Right renal pelvis (tissue), 4 donors: ENCODE data around the gene CUL9. TPM values are rescaled to one million over a fixed set of nuclear protein-coding genes. Genes with fewer than 3 reads are reported as not detected.

Experiments used
- DNase-seq, 4 donors: peaks; one replicate each; pipeline ENCODE4 v3.0.0-alpha.2; 2013; ENCODE audit warnings: low read depth in 4 of 4, low spot score in 3 of 4, missing footprints in 1 of 4
- polyA plus RNA-seq, 4 donors: library from polyadenylated mRNA; unstranded; fragments of 120-200 nt; gene quantifications; one replicate each; pipeline ENCODE4 v1.2.1, GENCODE V29; 2013; ENCODE audit not compliant: insufficient read length in 4 of 4

CUL9 gene
- polyA plus RNA-seq, 4 donors, result 29.7 to 35.3 (median 32.5) TPM

DNA sequence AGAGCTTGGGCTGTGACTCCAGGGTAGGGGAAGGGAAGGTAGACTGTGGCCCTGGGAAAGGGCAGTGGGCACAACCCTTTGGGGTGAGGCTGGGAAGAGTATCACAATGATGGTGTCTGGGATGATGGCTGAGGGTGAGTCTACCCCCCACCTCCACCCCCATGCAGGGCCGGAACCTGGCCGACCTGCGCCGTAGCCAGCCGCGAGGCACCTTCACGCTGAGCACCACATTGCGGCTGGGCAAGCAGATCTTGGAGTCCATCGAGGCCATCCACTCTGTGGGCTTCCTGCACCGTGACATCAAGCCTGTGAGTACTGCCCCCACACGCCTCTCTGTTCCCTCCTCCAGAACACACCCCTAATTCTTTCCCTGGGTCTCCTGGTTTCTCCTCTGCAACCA is 71.4 kb downstream of the CUL9 start:
- no peak for DNase-seq

- no peak for DNase-seq
Measured at GRCh38 chr6:43254138-43254817, 72.3 kb downstream of the CUL9 start.

DNA sequence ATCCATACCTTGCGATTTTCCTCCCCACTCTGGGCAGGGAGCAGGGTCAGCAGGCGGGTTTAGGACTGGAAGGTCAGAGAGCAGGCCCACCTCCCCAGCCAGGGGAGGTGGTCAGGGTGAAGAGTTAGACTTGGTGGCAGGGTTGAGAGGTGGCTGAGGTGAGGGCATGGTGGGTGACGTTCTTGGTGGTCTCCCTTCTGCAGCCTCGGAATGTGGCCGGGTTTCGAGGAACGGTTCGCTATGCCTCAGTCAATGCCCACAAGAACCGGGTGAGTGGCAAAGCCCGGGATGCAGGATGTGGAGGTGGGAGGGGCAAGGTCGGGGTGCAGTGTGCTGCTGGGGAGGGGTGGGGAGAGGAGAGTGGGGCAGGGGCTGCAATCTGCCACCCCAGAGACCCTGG is 72.8 kb downstream of the CUL9 start:
- DNase-seq, result no peak

- DNase-seq, result no peak
Measured at GRCh38 chr6:43255408-43256054, 73.5 kb downstream of the CUL9 start.

- no peak for DNase-seq
Measured at GRCh38 chr6:43256670-43257366, 74.8 kb downstream of the CUL9 start.

- no peak for DNase-seq
Measured at GRCh38 chr6:43257367-43258145, 75.6 kb downstream of the CUL9 start.

- DNase-seq, result no peak
Measured at GRCh38 chr6:43258180-43258579, 76.2 kb downstream of the CUL9 start.

- no peak for DNase-seq
Measured at GRCh38 chr6:43258807-43259686, 77.1 kb downstream of the CUL9 start.

DNA sequence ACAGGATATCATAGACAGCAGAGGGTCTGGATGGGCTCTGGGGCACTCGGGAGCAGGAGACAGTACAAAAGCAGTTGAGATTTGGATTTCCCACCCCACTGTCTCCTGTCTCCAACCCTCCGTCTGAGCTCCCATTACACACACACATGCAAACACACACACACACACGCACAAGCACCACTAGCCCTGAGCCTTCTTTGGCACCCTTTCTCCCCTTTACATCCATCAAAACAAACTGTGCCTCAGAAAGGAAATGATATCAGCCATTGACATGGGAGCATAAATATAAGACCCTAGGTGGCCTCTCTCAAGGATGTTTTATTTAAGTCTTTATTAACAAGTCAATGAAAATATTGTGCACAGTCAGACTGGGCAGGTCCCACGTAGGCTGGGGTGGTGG is 78.8 kb downstream of the CUL9 start:
- no peak for DNase-seq

- no peak for DNase-seq
Measured at GRCh38 chr6:43261198-43261597, 79.2 kb downstream of the CUL9 start.

- no peak for DNase-seq
Measured at GRCh38 chr6:43262000-43262779, 80.2 kb downstream of the CUL9 start.

GRCh38 chr6:43262780-43263313 is 80.9 kb downstream of the CUL9 start:
- no peak for DNase-seq

DNA sequence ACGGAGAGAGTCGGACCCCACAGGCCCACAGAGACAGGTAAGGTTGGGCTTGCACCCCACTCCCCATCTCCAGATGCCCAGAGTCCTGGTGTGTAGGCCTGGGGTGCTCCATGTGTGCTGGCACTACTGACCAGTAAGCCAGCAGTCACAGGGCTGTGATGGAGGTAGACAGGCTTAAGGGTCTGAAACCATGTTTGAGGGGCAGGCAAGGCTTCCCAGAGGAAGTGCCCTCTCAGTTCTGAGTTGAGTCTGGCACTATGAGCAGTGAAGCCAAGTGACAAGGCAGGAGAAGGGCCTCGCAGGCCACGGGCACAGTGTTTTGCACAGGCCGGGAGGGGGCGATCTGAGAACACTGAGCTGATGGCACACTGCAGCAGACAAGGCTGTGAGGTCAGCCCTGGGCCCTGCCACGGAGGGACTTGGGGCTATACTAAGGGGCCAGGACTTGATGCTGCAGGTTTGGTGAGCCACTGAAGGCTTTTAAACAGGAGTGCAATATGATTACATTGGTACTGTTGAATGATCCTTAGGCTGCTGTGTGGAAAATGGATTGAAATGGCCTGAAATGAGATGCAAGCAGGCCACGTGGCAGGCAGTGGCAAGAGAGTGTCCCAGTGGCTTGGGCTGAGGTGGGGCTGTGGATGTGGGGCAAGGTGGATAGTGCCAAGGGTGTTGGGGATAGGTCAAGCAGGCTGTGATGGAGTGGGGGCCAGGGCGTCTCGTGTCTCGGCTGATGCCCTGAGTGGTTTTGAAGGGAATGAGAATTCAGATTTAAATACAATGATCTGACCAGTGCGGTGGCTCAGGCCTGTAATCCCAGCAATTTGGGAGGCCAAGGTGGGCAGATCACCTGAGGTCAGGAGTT is 81.5 kb downstream of the CUL9 start:
- no peak for DNase-seq

GRCh38 chr6:43264599-43265145 is 82.7 kb downstream of the CUL9 start:
- DNase-seq, result no peak

DNA sequence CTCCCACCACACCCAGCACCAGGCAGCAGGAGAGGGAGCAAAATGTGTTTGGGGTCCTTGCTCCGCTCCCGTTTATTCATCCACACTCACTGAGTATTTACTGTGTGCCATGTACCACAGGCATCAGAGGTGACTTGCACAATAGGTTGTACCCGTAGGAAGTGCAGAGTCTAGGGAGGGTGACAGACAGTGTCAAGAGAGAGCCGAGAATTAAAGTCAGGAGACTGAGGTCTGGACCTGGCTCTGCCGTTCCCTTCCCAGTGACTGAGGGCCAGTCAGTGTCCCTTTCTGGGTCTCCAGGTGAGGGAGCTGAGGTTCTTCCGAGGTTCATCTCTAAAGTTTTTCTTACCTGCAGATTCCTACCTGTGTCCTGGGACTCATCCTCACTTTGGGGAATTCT is 83.6 kb downstream of the CUL9 start:
- DNase-seq, result no peak

DNA sequence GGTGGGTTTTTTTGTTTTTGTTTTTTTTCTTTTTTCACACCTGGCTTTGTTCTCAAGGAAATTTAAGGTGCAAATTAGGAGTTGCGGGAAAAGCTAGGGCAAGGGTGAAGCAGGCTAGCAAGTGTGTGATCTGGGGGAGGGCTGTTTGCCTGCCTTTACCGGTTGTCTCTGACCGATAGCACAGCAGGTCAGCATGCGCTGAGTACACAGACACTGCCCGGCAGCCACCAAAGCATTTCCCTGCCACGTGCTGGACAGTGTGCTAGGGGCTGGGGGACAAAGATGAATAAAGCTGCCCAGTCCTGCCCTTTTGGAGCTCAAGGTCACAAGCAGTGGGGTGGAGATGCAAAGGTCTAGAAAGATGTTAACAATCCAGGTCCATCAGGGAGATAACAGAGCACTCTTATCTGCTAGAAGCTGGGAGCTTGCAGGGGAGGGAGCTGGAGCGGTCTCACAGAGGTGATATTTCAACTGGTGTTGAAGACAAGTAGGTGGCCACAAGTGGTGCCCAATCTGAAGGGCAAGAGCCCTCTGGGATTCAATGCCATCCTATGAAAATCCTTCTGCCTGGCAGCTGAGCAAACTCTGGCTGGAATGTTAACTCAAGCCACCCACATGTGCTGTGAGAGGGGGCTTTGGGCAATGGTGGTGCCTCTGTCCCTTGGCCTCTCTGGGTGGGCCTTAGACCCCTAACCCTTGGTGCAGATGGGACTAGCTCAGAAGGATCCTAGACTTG is 85.8 kb downstream of the CUL9 start:
- DNase-seq, result no peak

GRCh38 chr6:43268355-43268700 is 86.3 kb downstream of the CUL9 start:
- DNase-seq, result no peak
